ENCODE results near the gene ACAA1.

GRCh38 chr3:38114052-38114874, 22.7 kb downstream of the ACAA1 start:
- no peak for TF ChIP-seq CTCF (IDR thresholded peaks at IDR 0.05)
- TF ChIP-seq EZH2 (IDR thresholded peaks at IDR 0.05; ENCODE audit: borderline replicate concordance, insufficient read depth, low read depth, low read length, poor library complexity, severe bottlenecking): no peak

All from B cell (primary cell).